ENCODE measurements around the gene LYAR. TPM values are rescaled to one million over a fixed set of nuclear protein-coding genes. Genes with fewer than 3 reads are reported as not detected.
A peak's percentile ranks its signal among the peaks of the same experiment; 100 is the strongest.

LYAR gene
- total RNA-seq, 5 donors from 2014 or later (not counting 1 experiment from before 2014, with no cell fraction given) = 21.0 to 46.3 (median 31.7) TPM

GRCh38 chr4:4271912-4272311 lies 18.0 kb downstream of the LYAR start:
- ChIA-PET POLR2A (no interaction called here), CTCF (no interaction called here)
- no peaks in the 10 kb centered on the region for H3K27me3 ChIP-seq (replicated peaks in 1 of 2; ENCODE audit: control insufficient read depth in 2 of 2, extremely low read depth in 1 of 2, insufficient read depth in 2 of 2, low read length in 1 of 2)
- ATAC-seq (replicated peaks in 1 of 4) (no peak), DNase-seq (no peak)
- Mint-ChIP-seq H3K27ac (peak overlapping the region; percentile 92 to 95), H3K4me1 (peaks cover 6 to 41% (median 30%) of the 10 kb centered on the region in 3 donors), H3K9me3 (no peaks in the 10 kb centered on the region), H3K27me3 (no peaks in the 10 kb centered on the region), H3K4me3 (no peak overlapping the region), H3K36me3 (peaks cover 52% of the 10 kb centered on the region)
- H3K36me3 ChIP-seq (ENCODE audit: control insufficient read depth in 2 of 2, extremely low read depth in 1 of 2, insufficient read depth in 1 of 2, low read length in 1 of 2) = peaks cover 21 to 53% of the 10 kb centered on the region in 2 donors
- 94% methylated on average over 3 of the region's 10 CpGs for WGBS (ENCODE audit: insufficient coverage)
- H3K27ac ChIP-seq (ENCODE audit: low read length) = peak overlapping the region; percentile 100
- peaks cover 0 to 34% of the 10 kb centered on the region in 2 experiments for H3K4me1 ChIP-seq (ENCODE audit: control insufficient read depth in 1 of 2, extremely low read depth in 1 of 2, insufficient read depth in 2 of 2, low read length in 2 of 2)
- H3K9me3 ChIP-seq = no peaks in the 10 kb centered on the region
- no peak overlapping the region for H3K4me3 ChIP-seq (ENCODE audit: control insufficient read depth in 1 of 2, extremely low read depth in 1 of 2, low read length in 1 of 2)

DNA sequence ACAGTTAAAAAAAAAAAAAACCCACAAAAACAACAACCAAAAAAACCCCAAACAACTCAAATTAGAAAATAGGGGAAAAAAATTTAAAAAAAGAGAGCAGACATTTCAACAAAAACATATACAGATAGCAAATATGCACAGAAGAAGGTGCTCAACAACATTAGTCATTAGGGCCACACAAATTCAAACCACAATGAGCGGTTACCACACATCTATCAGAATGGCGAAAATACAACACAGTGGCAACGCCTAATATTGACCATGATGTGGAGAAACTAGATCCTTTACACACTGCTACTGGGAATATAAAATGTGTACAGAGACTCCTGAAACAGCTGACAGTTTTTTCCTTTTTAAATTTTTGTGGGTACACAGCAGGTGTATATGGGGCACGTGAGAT lies 19.4 kb downstream of the LYAR start:
- CTCF ChIA-PET = interaction anchor here in 1 of 2 donors (0.6 to 2.1 kb wide), 2 partner anchors 10 to 33 kb away, joined by 3 to 11 read pairs; no protein-coding TSS in a partner anchor
- ATAC-seq (replicated peaks in 1 of 4) (no peak), DNase-seq (peak in 1 of 35 experiments; percentile 36)
- Histone ChIP-seq H3K27ac (ENCODE audit: low read length) (peak overlapping the region; percentile 100), H3K4me1 (ENCODE audit: control insufficient read depth in 1 of 2, extremely low read depth in 1 of 2, insufficient read depth in 2 of 2, low read length in 2 of 2) (peaks cover 0 to 45% of the 10 kb centered on the region in 2 experiments), H3K4me3 (ENCODE audit: control insufficient read depth in 1 of 2, extremely low read depth in 1 of 2, low read length in 1 of 2) (no peak overlapping the region), H3K27me3 (replicated peaks in 1 of 2; ENCODE audit: control insufficient read depth in 2 of 2, extremely low read depth in 1 of 2, insufficient read depth in 2 of 2, low read length in 1 of 2) (no peaks in the 10 kb centered on the region), H3K9me3 (no peaks in the 10 kb centered on the region), H3K36me3 (ENCODE audit: control insufficient read depth in 2 of 2, extremely low read depth in 1 of 2, insufficient read depth in 1 of 2, low read length in 1 of 2) (peaks cover 15 to 48% of the 10 kb centered on the region in 2 donors)
- Mint-ChIP-seq H3K27ac (peak overlapping the region; percentile 92 to 95), H3K36me3 (peaks cover 53% of the 10 kb centered on the region), H3K4me3 (peak overlapping the region in 2 of 3 donors; percentile 21 to 49), H3K4me1 (peaks cover 6 to 52% (median 37%) of the 10 kb centered on the region in 3 donors), H3K27me3 (no peaks in the 10 kb centered on the region), H3K9me3 (no peaks in the 10 kb centered on the region)
- POLR2A ChIA-PET = no interaction called here
- no CpG with 5 or more reads among the region's 4 CpGs for WGBS (ENCODE audit: insufficient coverage)

GRCh38 chr4:4269856-4270255 lies 20.1 kb downstream of the LYAR start:
- Histone ChIP-seq H3K9me3 (no peaks in the 10 kb centered on the region), H3K4me1 (ENCODE audit: control insufficient read depth in 1 of 2, extremely low read depth in 1 of 2, insufficient read depth in 2 of 2, low read length in 2 of 2) (peaks cover 0 to 51% of the 10 kb centered on the region in 2 experiments), H3K36me3 (ENCODE audit: control insufficient read depth in 2 of 2, extremely low read depth in 1 of 2, insufficient read depth in 1 of 2, low read length in 1 of 2) (peaks cover 12 to 45% of the 10 kb centered on the region in 2 donors), H3K27me3 (replicated peaks in 1 of 2; ENCODE audit: control insufficient read depth in 2 of 2, extremely low read depth in 1 of 2, insufficient read depth in 2 of 2, low read length in 1 of 2) (no peaks in the 10 kb centered on the region), H3K27ac (ENCODE audit: low read length) (peak overlapping the region; percentile 100), H3K4me3 (ENCODE audit: control insufficient read depth in 1 of 2, extremely low read depth in 1 of 2, low read length in 1 of 2) (peak overlapping the region in 1 of 2 donors; percentile 51)
- ChIA-PET CTCF (interaction anchor here in 1 of 2 donors (0.6 to 2.1 kb wide), 2 partner anchors 9 to 33 kb away, joined by 3 to 11 read pairs; no protein-coding TSS in a partner anchor), POLR2A (interaction anchor here in 1 of 2 donors (0.7 kb wide), 1 partner anchor 22 kb away, joined by 8 read pairs; the partner anchor contains the start of gene TMEM128)
- H3K9me3 Mint-ChIP-seq = no peaks in the 10 kb centered on the region
- DNase-seq (peak in 32 of 35 experiments; percentile 6 to 62 (median 30)), ATAC-seq (replicated peaks in 1 of 4) (peak; percentile 46 to 82 (median 78))
- H3K36me3 Mint-ChIP-seq = peaks cover 50% of the 10 kb centered on the region
- peak overlapping the region; percentile 92 to 95 for H3K27ac Mint-ChIP-seq
- H3K4me3 Mint-ChIP-seq = peak overlapping the region; percentile 47 to 75 (median 75)
- peaks cover 6 to 52% (median 37%) of the 10 kb centered on the region in 3 donors for H3K4me1 Mint-ChIP-seq
- 60% methylated on average over 1 of the region's 4 CpGs for WGBS (ENCODE audit: insufficient coverage)
- no peaks in the 10 kb centered on the region for H3K27me3 Mint-ChIP-seq

- Mint-ChIP-seq H3K27me3 (no peaks in the 10 kb centered on the region), H3K36me3 (peaks cover 45% of the 10 kb centered on the region), H3K4me1 (peaks cover 6 to 53% (median 38%) of the 10 kb centered on the region in 3 donors), H3K9me3 (no peaks in the 10 kb centered on the region), H3K27ac (peak overlapping the region; percentile 92 to 95), H3K4me3 (peak overlapping the region; percentile 47 to 75 (median 75))
- H3K4me3 ChIP-seq (ENCODE audit: control insufficient read depth in 1 of 2, extremely low read depth in 1 of 2, low read length in 1 of 2) = peak overlapping the region in 1 of 2 donors; percentile 51
- no peaks in the 10 kb centered on the region for H3K9me3 ChIP-seq
- ChIA-PET POLR2A (interaction anchor here in 1 of 2 donors (0.7 kb wide), 1 partner anchor 22 kb away, joined by 8 read pairs; the partner anchor contains the start of gene TMEM128), CTCF (interaction anchor here in 1 of 2 donors (2.1 to 2.2 kb wide), 2 partner anchors 9 kb away, joined by 11 to 14 read pairs; no protein-coding TSS in a partner anchor)
- peak in 34 of 35 experiments; percentile 18 to 77 (median 42) for DNase-seq
- 56% methylated on average over 4 of the region's 11 CpGs for WGBS (ENCODE audit: insufficient coverage)
- no peaks in the 10 kb centered on the region for H3K27me3 ChIP-seq (replicated peaks in 1 of 2; ENCODE audit: control insufficient read depth in 2 of 2, extremely low read depth in 1 of 2, insufficient read depth in 2 of 2, low read length in 1 of 2)
- peak; percentile 64 to 86 (median 76) for ATAC-seq (replicated peaks in 1 of 4)
- peak overlapping the region; percentile 100 for H3K27ac ChIP-seq (ENCODE audit: low read length)
- peaks cover 11 to 40% of the 10 kb centered on the region in 2 donors for H3K36me3 ChIP-seq (ENCODE audit: control insufficient read depth in 2 of 2, extremely low read depth in 1 of 2, insufficient read depth in 1 of 2, low read length in 1 of 2)
- H3K4me1 ChIP-seq (ENCODE audit: control insufficient read depth in 1 of 2, extremely low read depth in 1 of 2, insufficient read depth in 2 of 2, low read length in 2 of 2) = peaks cover 0 to 53% of the 10 kb centered on the region in 2 experiments
Measured at GRCh38 chr4:4269331-4269731, 20.6 kb downstream of the LYAR start.

GRCh38 chr4:4268776-4269175 lies 21.2 kb downstream of the LYAR start:
- peak overlapping the region in 1 of 2 donors; percentile 51 for H3K4me3 ChIP-seq (ENCODE audit: control insufficient read depth in 1 of 2, extremely low read depth in 1 of 2, low read length in 1 of 2)
- Mint-ChIP-seq H3K4me3 (peak overlapping the region; percentile 47 to 75 (median 75)), H3K27me3 (no peaks in the 10 kb centered on the region), H3K27ac (peak overlapping the region; percentile 92 to 95), H3K4me1 (peaks cover 6 to 53% (median 38%) of the 10 kb centered on the region in 3 donors), H3K36me3 (peaks cover 42% of the 10 kb centered on the region), H3K9me3 (no peaks in the 10 kb centered on the region)
- no CpG with 5 or more reads among the region's 1 CpG for WGBS (ENCODE audit: insufficient coverage)
- peaks cover 0 to 53% of the 10 kb centered on the region in 2 experiments for H3K4me1 ChIP-seq (ENCODE audit: control insufficient read depth in 1 of 2, extremely low read depth in 1 of 2, insufficient read depth in 2 of 2, low read length in 2 of 2)
- POLR2A ChIA-PET = no interaction called here
- DNase-seq = no peak
- H3K36me3 ChIP-seq (ENCODE audit: control insufficient read depth in 2 of 2, extremely low read depth in 1 of 2, insufficient read depth in 1 of 2, low read length in 1 of 2) = peaks cover 8 to 34% of the 10 kb centered on the region in 2 donors
- H3K27ac ChIP-seq (ENCODE audit: low read length) = peak overlapping the region; percentile 100
- ATAC-seq (replicated peaks in 1 of 4) = no peak
- CTCF ChIA-PET = interaction anchor here in 1 of 2 donors (2.2 kb wide), 1 partner anchor 9 kb away, joined by 14 read pairs; no protein-coding TSS in a partner anchor
- no peaks in the 10 kb centered on the region for H3K27me3 ChIP-seq (replicated peaks in 1 of 2; ENCODE audit: control insufficient read depth in 2 of 2, extremely low read depth in 1 of 2, insufficient read depth in 2 of 2, low read length in 1 of 2)
- no peaks in the 10 kb centered on the region for H3K9me3 ChIP-seq

DNA sequence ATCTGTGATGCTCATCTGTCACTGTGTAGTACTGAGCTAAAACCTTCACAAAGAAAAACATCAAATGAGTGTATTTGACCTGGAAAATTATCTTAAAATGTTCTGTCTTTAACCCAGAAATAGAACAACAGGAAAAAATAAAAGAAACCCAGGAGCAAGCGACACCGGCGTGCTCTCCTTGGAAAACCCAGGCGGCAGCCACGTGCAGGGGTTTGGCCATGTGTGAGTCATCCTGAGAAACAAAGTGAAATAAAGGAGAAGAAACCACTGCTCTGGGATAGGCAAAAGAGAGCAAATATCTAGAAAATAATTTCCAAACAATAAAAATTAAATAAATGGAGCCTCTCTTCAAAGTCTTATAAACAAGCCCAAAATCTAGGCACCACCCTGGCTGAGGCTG lies 22.0 kb downstream of the LYAR start:
- H3K36me3 ChIP-seq (ENCODE audit: control insufficient read depth in 2 of 2, extremely low read depth in 1 of 2, insufficient read depth in 1 of 2, low read length in 1 of 2) = peaks cover 8 to 27% of the 10 kb centered on the region in 2 donors
- no peaks in the 10 kb centered on the region for H3K9me3 ChIP-seq
- Mint-ChIP-seq H3K4me3 (peak overlapping the region in 2 of 3 donors; percentile 18 to 39), H3K36me3 (peaks cover 34% of the 10 kb centered on the region), H3K4me1 (peaks cover 6 to 53% (median 38%) of the 10 kb centered on the region in 3 donors), H3K27me3 (no peaks in the 10 kb centered on the region), H3K9me3 (no peaks in the 10 kb centered on the region), H3K27ac (peak overlapping the region; percentile 80 to 90)
- no peaks in the 10 kb centered on the region for H3K27me3 ChIP-seq (replicated peaks in 1 of 2; ENCODE audit: control insufficient read depth in 2 of 2, extremely low read depth in 1 of 2, insufficient read depth in 2 of 2, low read length in 1 of 2)
- peak overlapping the region in 1 of 2 donors; percentile 2 for H3K4me3 ChIP-seq (ENCODE audit: control insufficient read depth in 1 of 2, extremely low read depth in 1 of 2, low read length in 1 of 2)
- WGBS (ENCODE audit: insufficient coverage) = no CpG with 5 or more reads among the region's 5 CpGs
- CTCF ChIA-PET = interaction anchor here in 1 of 2 donors (0.6 to 2.2 kb wide), 2 partner anchors 8 to 43 kb away, joined by 3 to 14 read pairs; no protein-coding TSS in a partner anchor
- ATAC-seq (replicated peaks in 1 of 4) (no peak), DNase-seq (peak in 1 of 35 experiments; percentile 17)
- POLR2A ChIA-PET = no interaction called here
- peaks cover 0 to 53% of the 10 kb centered on the region in 2 experiments for H3K4me1 ChIP-seq (ENCODE audit: control insufficient read depth in 1 of 2, extremely low read depth in 1 of 2, insufficient read depth in 2 of 2, low read length in 2 of 2)
- H3K27ac ChIP-seq (ENCODE audit: low read length) = peak overlapping the region; percentile 100
